Central memory CD8-positive, alpha-beta T cell (primary cell): Measurements from ENCODE around the gene WDR59.
A peak's percentile ranks its signal among the peaks of the same experiment; 100 is the strongest.

Experiments used
- ATAC-seq: fragments of 150-1000 bp; cut with Tn5 transposase; replicated peaks from 2 replicates; pipeline ENCODE4 v1.10.0; 2022; ENCODE audit warnings: mild to moderate bottlenecking, moderate FRiP score, moderate number of reproducible peaks; ENCODE audit not compliant: poor library complexity, severe bottlenecking; ENCODE audit errors: extremely low read depth
- DNase-seq, 2 donors: peaks; one replicate each; pipeline ENCODE4 v3.0.0; 2021; ENCODE audit warnings: low spot score in 2 of 2
- H3K27ac Mint-ChIP-seq: one replicate; pipeline ENCODE4 v1.8.0; 2022; ENCODE audit warnings: low read depth, mild to moderate bottlenecking, moderate library complexity, mixed read lengths
- H3K27me3 Mint-ChIP-seq: one replicate; pipeline ENCODE4 v1.8.0; 2022; ENCODE audit warnings: mixed read lengths
- H3K36me3 Mint-ChIP-seq: one replicate; pipeline ENCODE4 v1.8.0; 2022; ENCODE audit warnings: mild to moderate bottlenecking, moderate library complexity, mixed read lengths; ENCODE audit not compliant: insufficient read depth
- H3K4me1 Mint-ChIP-seq: one replicate; pipeline ENCODE4 v1.8.0; 2022; ENCODE audit warnings: mixed read lengths
- H3K4me3 Mint-ChIP-seq: one replicate; pipeline ENCODE4 v1.8.0; 2022; ENCODE audit warnings: mild to moderate bottlenecking, moderate library complexity, mixed read lengths
- H3K9me3 Mint-ChIP-seq: one replicate; pipeline ENCODE4 v1.8.0; 2022; ENCODE audit warnings: mixed read lengths

WDR59 gene

DNA sequence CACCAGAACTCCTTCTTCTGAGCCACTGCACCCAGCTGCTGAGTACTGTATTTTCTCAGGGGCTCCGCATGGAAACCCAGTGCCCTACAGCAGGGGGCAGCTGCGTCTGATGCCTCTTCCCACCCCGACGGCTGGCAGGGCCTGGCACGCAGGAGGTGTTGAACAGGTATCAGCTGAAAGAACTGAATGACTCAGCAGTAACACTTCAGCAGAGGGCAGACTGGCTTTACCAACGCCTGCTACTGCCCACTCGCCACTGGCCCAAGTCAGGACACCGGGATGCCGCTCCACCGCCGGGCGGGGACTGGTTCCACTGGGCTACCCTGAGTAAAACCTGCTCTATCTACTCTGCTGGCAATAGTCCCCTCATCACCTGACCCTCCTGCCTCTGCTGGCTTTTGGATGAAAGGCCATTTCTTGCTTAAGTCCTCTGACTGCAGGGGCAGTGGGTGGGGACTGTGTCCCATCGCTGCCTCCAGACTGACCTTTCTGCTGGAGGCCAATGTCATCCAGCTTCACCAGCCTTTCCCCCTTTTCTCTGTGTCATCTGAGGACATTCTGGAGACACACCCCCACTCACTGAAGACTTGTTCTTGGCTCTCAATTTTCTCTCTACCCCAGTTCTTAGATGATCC is 109.9 kb downstream of the WDR59 start:
- H3K27ac Mint-ChIP-seq = peak overlapping the region; percentile 58
- DNase-seq = no peak
- no peaks in the 10 kb centered on the region for H3K9me3 Mint-ChIP-seq
- peaks cover 21% of the 10 kb centered on the region for H3K36me3 Mint-ChIP-seq
- no peaks in the 10 kb centered on the region for H3K4me1 Mint-ChIP-seq
- no peaks in the 10 kb centered on the region for H3K27me3 Mint-ChIP-seq
- ATAC-seq = no peak
- no peak overlapping the region for H3K4me3 Mint-ChIP-seq

DNA sequence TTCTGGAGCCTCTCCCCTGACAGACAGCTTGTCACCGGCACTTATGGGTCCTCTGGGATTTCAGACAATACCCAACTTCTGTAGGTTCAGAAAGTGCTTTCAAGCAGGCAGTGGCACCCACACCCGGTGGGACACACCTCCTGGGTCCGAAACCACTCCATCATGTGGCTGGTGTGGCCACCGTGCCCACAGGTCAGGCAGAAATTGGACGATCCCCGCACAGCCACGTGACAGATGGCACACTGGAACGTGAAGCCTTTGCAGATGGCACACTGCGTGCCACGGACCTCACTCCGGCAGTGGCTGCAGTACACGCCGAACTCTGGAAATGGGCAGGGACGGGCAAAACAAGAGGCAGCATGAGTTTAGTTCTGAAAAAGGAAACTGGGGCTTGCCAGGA is 110.8 kb downstream of the WDR59 start:
- Mint-ChIP-seq H3K4me3 (no peak overlapping the region), H3K36me3 (peaks cover 18% of the 10 kb centered on the region), H3K9me3 (no peaks in the 10 kb centered on the region), H3K27ac (no peak overlapping the region), H3K4me1 (no peaks in the 10 kb centered on the region), H3K27me3 (no peaks in the 10 kb centered on the region)
- DNase-seq (no peak), ATAC-seq (no peak)

DNA sequence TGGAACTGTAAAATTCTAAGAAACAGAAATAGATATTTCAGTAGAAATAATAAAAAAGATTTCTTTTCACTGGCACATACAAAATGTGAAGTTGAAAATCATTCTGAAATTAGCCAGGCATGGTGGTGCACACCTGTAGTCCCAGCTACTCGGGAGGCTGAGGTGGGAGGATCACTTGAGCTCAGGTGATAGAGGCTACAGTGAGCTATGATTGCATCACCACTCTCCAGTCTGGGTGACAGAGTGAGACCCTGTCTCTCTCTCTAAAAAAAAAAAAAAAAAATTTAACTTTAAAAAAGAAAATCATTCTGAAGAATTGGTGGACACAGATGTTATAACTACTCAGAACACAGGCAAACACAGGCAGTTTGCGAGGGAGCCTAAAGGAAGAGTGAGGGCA is 112.6 kb downstream of the WDR59 start:
- H3K36me3 Mint-ChIP-seq = peaks cover 17% of the 10 kb centered on the region
- no peaks in the 10 kb centered on the region for H3K9me3 Mint-ChIP-seq
- no peaks in the 10 kb centered on the region for H3K27me3 Mint-ChIP-seq
- H3K4me3 Mint-ChIP-seq = no peak overlapping the region
- no peak for ATAC-seq
- H3K4me1 Mint-ChIP-seq = peaks cover 8% of the 10 kb centered on the region
- no peak overlapping the region for H3K27ac Mint-ChIP-seq
- DNase-seq = no peak

DNA sequence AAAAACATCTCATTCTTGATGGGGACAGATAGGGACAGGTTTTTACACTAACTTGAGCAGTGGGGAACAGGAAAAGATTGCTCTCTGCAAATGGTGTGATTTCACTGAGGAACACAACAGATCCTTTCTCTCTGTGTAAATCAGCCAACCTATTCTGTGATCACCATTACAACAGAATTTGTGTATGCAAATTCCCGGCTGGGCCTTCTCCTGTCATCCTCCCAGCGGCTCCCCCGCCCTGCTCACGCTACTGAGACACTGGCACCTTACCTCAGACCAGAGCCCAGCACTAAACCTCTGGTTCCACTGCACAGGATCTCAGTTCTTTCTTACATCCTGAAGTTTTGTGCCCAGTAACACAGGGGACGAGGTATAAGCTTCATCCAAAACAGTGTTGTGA is 113.3 kb downstream of the WDR59 start:
- H3K4me3 Mint-ChIP-seq = no peak overlapping the region
- no peaks in the 10 kb centered on the region for H3K9me3 Mint-ChIP-seq
- no peaks in the 10 kb centered on the region for H3K27me3 Mint-ChIP-seq
- DNase-seq = no peak
- peaks cover 8% of the 10 kb centered on the region for H3K4me1 Mint-ChIP-seq
- no peak for ATAC-seq
- H3K36me3 Mint-ChIP-seq = peaks cover 17% of the 10 kb centered on the region
- H3K27ac Mint-ChIP-seq = peak overlapping the region; percentile 46

DNA sequence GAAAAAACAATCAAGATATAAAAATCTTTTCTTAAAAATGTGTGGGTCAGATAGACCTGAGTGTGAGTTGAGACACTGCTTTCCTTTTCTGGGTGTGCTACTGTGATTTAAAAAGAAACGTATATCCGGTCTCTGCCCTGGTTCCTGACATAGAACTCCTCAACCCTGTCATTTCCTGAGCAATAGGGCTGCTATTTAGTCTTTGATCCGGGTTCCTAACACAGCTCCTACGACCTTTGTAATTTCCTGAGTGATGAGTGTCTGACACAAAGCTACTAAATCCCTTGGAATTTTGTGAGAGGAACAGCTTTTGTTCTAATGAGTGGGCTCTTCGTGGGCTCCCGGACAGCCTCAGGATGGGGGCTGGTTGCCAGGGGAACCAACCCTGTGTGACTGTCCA is 116.4 kb downstream of the WDR59 start:
- DNase-seq = no peak
- Mint-ChIP-seq H3K4me1 (peaks cover 8% of the 10 kb centered on the region), H3K36me3 (peaks cover 5% of the 10 kb centered on the region), H3K27me3 (no peaks in the 10 kb centered on the region), H3K27ac (peak overlapping the region; percentile 44), H3K4me3 (no peak overlapping the region), H3K9me3 (no peaks in the 10 kb centered on the region)
- ATAC-seq = no peak

DNA sequence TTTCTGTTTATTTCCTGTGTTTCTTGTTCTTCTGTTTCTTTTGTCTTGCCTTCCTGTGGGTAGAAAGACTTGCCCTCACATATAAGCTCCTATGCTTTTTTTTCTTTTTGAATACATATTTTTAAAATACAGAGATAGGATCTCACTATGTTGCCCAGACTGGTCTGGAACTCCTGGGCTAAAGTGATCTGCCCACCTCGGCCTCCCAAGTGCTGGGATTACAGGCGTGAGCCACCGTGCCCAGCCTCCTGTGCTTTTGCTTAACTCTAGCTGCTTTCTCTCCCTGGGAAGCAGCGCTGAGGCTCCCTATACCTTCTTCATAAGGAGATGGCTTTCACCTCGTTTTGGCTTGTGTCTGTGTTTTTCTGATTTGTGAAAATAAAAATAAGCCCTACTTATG is 116.9 kb downstream of the WDR59 start:
- ATAC-seq (no peak), DNase-seq (no peak)
- H3K4me3 Mint-ChIP-seq = no peak overlapping the region
- no peaks in the 10 kb centered on the region for H3K9me3 Mint-ChIP-seq
- H3K4me1 Mint-ChIP-seq = peaks cover 8% of the 10 kb centered on the region
- H3K36me3 Mint-ChIP-seq = peaks cover 3% of the 10 kb centered on the region
- H3K27me3 Mint-ChIP-seq = no peaks in the 10 kb centered on the region
- peak overlapping the region; percentile 44 for H3K27ac Mint-ChIP-seq

DNA sequence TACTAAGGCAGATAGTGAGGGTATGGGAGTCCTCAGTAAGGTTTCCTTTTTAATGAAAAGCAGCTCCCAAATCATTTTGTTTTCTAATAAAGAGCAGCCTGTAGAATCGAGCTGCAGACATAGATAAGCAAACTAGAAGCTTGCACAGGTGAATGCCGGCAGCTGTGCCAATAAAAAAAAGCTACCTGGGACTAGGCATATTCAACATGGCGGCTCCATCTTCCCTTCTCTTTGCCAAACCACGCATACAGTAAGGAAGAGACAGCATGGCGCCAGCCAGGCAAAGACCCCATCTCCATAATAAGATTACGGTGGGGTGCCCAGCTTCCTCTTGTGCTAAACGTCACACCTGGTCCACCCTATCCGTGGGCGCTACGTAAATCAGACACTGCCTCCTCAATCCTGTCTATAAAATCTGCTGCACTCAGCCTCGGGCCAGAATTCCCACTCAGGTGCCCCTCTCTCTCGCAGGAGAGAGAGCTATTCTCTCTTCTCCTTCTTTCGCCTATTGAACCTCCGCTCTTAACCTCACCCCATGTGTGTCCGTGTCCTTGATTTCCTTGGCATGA is 117.6 kb downstream of the WDR59 start:
- Mint-ChIP-seq H3K27me3 (no peaks in the 10 kb centered on the region), H3K27ac (peak overlapping the region; percentile 44), H3K9me3 (no peaks in the 10 kb centered on the region), H3K4me3 (no peak overlapping the region), H3K36me3 (no peaks in the 10 kb centered on the region), H3K4me1 (peaks cover 8% of the 10 kb centered on the region)
- no peak for ATAC-seq
- no peak for DNase-seq

DNA sequence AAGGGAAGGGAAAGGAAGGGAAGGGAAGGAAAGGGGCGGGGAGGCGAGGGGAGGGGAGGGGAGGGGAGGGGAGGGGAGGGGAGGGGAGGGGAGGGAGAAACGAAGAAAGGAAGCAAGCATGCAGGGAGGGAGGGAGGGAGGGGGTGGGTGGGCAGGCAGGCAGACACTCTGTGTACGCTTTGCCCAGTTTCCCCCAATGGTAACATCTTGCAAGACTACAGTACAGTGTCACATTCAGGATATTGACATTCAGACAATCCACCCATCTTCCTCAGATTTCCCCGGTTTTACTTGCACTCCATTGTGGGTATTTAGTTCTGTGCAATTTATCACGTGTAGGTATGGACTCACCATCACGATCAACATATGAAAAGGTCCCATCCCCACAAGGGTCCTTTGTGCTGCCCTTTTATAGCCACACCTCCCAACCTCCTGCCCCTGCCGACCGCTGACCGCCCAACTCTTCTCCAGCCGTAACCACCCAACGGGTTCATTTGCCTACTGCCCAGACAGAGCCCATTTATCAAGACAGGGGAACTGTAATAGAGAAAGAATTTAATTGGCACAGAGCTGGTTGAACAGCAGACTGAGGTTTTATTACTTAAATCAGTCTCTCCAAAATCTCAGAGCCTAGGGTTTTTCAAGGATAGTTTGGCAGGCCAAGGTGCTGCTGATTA is 118.9 kb downstream of the WDR59 start:
- DNase-seq = no peak
- no peak for ATAC-seq
- Mint-ChIP-seq H3K4me3 (no peak overlapping the region), H3K27me3 (no peaks in the 10 kb centered on the region), H3K4me1 (peaks cover 8% of the 10 kb centered on the region), H3K9me3 (no peaks in the 10 kb centered on the region), H3K27ac (no peak overlapping the region), H3K36me3 (no peaks in the 10 kb centered on the region)

DNA sequence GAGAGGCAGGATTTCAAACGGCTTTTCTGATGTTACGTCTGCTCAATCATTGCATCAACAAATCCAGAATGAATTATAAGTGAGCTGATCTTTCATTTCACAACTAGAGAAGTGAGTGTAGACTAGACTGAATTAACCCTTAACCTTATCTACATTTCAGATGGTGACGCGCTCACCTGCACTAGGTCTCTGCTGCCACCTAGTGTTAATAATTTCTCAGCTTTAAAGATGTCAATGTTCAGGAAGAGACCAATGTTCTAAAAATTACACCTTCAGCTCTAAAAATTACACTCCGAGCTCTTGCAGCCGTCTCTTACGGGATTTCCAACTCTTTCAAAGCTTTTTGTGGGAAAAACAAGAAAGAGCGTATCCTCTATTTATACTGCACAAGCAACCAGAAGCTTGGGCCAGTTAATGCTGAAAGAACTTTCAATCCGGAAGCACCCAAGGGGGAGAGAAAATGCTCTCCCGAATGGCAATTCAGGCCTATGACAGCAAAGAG is 122.1 kb downstream of the WDR59 start:
- Mint-ChIP-seq H3K4me1 (no peaks in the 10 kb centered on the region), H3K27ac (no peak overlapping the region), H3K36me3 (no peaks in the 10 kb centered on the region), H3K9me3 (no peaks in the 10 kb centered on the region), H3K4me3 (no peak overlapping the region), H3K27me3 (peaks cover 9% of the 10 kb centered on the region)
- ATAC-seq = no peak
- DNase-seq = no peak

DNA sequence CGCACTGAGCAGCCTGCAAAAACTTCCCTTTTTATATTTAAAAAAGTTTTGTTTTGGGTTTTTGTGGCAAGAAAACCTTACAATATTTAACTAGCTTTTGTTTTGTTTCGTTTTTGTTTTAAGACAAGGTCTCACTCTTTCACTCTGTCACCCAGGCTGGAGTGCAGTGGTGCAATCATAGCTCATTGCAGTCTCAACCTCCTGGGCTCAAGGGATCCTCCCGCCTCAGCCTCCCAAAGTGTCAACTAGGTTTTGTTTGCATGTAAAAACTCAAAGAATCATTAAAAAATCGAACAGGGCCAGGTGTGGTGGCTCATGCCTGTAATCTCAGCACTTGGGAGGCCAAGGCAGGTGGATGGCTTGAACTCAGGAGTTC is 132.4 kb downstream of the WDR59 start:
- H3K36me3 Mint-ChIP-seq = no peaks in the 10 kb centered on the region
- DNase-seq = no peak
- no peak overlapping the region for H3K27ac Mint-ChIP-seq
- no peaks in the 10 kb centered on the region for H3K27me3 Mint-ChIP-seq
- no peaks in the 10 kb centered on the region for H3K4me1 Mint-ChIP-seq
- no peak overlapping the region for H3K4me3 Mint-ChIP-seq
- no peaks in the 10 kb centered on the region for H3K9me3 Mint-ChIP-seq
- ATAC-seq = no peak

DNA sequence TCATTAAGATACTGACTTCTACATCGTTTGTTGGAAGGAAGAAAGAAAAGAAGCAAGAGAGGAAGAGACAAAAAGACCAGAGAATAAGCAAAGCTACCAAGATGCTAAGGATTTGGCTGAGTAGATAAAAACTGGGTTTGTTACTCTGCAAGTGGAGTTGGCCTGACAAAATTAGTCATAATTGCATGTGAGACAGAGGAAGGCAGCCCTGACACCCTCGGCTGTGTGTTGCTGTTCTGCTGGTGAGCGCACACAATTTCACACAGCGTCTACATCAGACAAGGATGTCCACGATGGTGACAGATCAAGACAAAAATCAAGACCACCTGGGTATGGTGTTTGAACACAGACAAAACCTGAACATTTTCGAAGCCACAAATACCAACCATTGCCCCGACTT is 134.9 kb downstream of the WDR59 start:
- no peak for DNase-seq
- no peak overlapping the region for H3K4me3 Mint-ChIP-seq
- ATAC-seq = no peak
- no peak overlapping the region for H3K27ac Mint-ChIP-seq
- H3K36me3 Mint-ChIP-seq = no peaks in the 10 kb centered on the region
- H3K4me1 Mint-ChIP-seq = no peaks in the 10 kb centered on the region
- no peaks in the 10 kb centered on the region for H3K9me3 Mint-ChIP-seq
- no peaks in the 10 kb centered on the region for H3K27me3 Mint-ChIP-seq

DNA sequence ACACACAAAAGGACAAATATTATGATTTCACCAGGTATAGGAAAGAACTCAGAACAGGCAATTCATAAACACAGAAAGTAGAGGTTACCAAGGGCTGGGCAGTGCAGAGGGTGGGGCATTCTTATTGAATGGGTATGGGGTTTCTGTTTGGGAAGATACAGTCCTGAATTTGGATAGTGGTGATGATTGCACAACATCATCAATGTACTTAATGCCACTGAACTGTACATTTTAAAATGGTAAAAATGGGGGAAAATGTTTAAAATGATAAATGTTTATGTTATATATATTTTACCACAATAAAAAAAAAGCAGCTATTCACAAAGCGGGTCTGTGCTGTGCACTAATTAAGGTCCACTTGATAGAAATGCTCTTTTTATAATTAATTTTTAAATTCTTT is 137.7 kb downstream of the WDR59 start:
- H3K4me1 Mint-ChIP-seq = no peaks in the 10 kb centered on the region
- no peaks in the 10 kb centered on the region for H3K36me3 Mint-ChIP-seq
- peaks cover 4% of the 10 kb centered on the region for H3K27me3 Mint-ChIP-seq
- H3K4me3 Mint-ChIP-seq = no peak overlapping the region
- H3K27ac Mint-ChIP-seq = no peak overlapping the region
- DNase-seq (no peak), ATAC-seq (no peak)
- H3K9me3 Mint-ChIP-seq = no peaks in the 10 kb centered on the region

DNA sequence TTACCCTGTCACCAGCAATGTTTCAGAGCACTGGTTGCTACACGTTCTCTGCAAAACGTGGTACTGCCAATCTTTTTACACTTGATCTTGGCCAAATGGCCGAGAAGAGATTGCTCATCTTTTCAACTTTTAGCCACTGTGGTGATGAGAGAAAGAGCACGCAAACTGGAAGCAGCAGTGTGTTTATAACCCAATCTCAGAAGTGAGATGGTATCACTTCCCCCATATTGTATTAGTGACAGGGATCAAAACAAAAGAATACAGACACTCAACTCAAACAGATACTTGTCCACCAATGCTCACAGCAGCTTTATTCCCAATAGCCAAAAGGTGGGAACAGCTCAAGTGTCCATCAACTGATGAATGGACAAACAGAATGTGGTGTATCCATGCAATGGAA is 138.2 kb downstream of the WDR59 start:
- H3K4me1 Mint-ChIP-seq = no peaks in the 10 kb centered on the region
- DNase-seq = no peak

More for the DNA sequence above, 138.2 kb downstream of the WDR59 start:
- peaks cover 9% of the 10 kb centered on the region for H3K27me3 Mint-ChIP-seq
- no peak overlapping the region for H3K4me3 Mint-ChIP-seq
- H3K9me3 Mint-ChIP-seq = no peaks in the 10 kb centered on the region
- ATAC-seq = no peak
- H3K36me3 Mint-ChIP-seq = no peaks in the 10 kb centered on the region
- no peak overlapping the region for H3K27ac Mint-ChIP-seq
